GM18508 (cell line): ENCODE data around the gene FYB1.
"Not testable (repeated sequence)": the region's sequence is repeated elsewhere in the genome, so short reads cannot be mapped to it uniquely, and the experiment has no call there.

Source experiments
- ATAC-seq: cut with Tn5 transposase; IDR thresholded peaks from one replicate; pipeline ENCODE4 v1.9.1; 2021; ENCODE audit warnings: moderate number of reproducible peaks; ENCODE audit not compliant: insufficient read depth, unreplicated experiment

The FYB1 gene

DNA sequence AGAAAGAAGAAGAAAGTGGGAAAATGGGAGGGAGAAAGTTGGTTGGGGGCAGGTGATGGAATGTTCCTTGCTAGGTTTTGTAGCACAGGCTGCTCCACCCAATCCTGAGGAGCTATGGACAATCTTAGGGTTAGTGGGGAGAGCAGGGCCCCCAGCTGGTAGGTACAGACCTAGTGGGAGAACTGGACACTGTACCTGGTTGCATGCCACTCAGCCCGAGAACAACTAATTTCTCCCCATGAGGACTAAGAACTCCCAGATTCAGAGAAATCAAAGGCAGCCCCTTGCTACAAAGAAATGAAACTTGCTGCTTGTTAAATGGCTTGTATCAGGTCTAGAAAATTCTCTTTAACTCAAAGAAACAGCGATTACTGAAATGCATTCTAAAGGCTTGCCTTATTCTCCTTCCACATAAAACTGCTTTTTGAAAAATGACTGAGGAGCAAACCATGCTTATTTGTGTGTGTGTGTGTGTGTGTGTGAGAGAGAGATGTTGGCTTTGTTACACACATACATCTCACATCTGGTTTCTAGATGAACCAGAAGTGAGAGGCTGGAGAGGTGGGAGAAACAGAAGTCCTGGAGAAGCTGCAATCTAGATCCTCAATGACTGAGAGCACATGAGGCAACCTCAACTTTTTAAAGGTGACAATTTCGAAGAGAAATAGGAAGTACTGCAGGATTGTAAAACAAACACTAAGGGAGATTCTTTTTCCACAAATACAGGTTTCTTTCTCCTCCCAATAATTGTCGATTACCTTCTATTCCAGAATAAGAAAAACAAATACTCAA, 28.9 kb downstream of the FYB1 start:
- no peak for ATAC-seq

GRCh38 chr5:39189292-39189955, 29.9 kb downstream of the FYB1 start:
- ATAC-seq: no peak

GRCh38 chr5:39187831-39188731, 31.3 kb downstream of the FYB1 start:
- ATAC-seq: no peak

DNA sequence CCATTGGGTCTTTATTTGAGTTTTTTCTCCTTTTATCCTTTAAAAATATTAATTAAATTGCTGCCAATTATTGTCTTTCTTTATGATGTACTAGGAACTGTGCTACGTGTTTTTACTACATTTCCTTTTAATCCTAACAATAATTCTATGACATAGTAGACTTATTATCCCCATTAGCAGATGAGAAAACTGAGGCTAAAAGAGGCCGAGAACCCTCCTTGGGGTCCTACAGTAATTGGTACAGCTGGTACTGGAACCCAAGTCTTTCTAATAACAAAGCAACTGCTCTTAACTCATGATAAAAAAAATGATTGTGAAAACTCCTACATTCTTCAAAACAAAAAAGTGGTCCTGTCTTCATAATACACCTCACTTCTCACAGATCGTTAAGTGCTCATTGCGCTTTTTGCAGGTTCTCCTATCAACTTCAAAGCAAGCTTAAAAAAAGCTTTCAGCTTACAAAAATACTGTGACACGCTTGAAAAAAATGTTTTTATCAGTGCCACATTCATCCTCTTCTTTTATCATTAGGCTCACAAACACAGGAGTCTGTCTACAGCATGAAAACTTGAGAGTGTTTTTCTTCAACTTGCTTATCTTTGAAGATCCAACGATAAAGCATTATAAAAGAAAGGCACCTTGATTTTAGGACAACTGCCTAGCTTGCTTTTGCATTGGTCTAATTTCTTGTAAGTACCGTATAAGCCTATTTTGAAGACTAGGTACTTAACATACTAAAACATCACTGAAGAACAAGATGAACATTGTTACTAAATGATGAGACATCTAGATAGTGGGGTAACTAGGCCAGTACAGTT, 32.4 kb downstream of the FYB1 start:
- ATAC-seq: no peak

DNA sequence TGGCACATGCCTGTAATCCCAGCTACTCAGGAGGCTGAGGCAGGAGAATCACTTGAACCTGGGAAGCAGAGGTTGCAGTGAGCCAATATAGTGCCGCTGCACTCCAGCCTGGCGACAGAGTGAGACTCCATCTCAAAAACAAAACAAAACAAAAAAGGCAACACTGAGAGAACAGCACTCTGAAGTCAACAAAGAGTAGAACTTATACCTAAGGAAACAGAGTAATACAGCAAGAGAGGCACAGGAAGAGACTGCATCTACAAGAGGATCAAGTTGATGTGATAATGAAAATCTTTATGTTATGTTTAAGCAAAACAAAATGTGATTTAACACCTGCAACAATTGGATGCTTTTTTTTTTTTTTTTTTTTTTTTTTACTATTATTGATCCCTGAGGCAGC, 33.1 kb downstream of the FYB1 start:
- ATAC-seq: no peak

- ATAC-seq: no peak
Observed at GRCh38 chr5:39185761-39186160, 33.6 kb downstream of the FYB1 start.

- ATAC-seq: not testable (repeated sequence)
Observed at GRCh38 chr5:39179561-39179960, 39.8 kb downstream of the FYB1 start.

DNA sequence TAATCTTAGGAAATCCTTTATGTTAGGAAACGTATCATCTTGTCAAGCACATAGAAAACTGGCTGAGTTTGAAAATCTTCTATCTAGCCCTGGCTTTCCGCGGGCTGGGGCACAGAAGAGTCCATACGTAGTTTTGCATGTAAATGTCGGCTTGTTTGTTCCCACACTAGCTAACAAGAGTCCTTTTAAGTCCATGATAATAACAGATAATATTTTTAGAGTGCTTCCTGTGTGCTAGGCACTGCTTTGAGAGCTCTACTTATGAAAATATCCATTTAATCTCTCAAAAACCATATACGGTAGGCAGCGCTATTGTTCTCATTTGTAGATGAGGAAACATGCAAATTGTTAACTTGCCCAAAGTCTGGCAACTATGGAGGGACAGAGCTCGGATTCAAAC, 40.5 kb downstream of the FYB1 start:
- no peak for ATAC-seq

DNA sequence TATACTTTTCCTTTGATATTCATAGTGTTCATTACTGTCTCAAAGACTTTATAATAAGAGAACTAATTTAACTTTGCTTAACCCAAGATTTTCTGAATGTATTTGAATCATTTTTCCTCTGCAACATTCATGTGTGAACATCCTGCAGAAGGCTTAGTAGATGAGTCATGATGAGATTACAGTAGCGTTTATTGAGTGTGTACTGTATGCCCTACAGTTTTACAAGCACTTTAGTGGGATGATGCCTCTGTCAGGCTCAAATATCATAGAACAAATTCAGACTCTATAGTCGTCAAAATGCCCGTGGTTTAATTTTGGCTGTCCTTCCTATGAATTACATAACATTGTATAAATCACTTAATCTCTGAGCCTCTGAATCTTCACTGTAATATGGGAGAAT, 41.2 kb downstream of the FYB1 start:
- ATAC-seq: no peak

- ATAC-seq: peak; percentile 46
Observed at GRCh38 chr5:39177631-39177964, 41.8 kb downstream of the FYB1 start.

DNA sequence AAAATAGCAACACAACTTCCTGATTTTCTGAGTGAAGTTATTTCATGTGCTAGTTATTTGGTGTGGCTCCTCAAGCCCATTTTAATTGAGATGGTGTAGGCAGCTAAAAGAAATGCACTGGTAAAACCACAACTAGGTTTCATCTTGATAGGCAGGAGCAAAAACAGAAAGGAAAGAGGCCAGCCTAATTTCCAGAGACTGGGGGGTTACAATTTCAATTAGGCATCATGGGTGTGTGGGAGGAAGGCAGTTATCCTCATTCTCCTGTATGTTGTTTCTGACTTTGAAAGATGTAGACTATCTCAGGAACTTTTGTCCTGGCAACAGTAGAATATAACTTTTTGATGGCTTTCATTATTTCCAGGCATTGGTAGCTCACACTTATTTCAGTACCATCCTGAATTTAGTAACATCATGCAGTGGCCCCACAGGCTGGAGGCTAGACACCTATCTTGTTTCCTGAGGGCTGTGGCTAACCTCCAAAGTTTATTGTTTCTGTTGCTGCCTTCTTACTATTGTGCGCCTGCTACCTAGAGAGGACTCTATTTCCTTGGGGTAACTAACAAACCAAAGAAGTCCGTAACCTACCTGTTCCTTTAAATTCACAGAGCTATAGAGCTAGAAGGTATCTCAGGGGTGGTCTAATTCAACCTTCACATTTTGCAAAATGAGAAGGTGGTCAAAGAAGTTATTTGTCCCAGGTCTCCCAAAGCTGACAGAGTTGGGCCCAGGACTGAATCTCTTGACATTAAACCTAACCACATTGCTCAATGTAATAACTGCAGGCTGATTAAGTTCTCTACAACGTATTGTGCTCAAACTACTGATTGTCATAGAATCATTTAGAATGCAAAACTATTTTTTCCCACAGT, 42.4 kb downstream of the FYB1 start:
- no peak for ATAC-seq

DNA sequence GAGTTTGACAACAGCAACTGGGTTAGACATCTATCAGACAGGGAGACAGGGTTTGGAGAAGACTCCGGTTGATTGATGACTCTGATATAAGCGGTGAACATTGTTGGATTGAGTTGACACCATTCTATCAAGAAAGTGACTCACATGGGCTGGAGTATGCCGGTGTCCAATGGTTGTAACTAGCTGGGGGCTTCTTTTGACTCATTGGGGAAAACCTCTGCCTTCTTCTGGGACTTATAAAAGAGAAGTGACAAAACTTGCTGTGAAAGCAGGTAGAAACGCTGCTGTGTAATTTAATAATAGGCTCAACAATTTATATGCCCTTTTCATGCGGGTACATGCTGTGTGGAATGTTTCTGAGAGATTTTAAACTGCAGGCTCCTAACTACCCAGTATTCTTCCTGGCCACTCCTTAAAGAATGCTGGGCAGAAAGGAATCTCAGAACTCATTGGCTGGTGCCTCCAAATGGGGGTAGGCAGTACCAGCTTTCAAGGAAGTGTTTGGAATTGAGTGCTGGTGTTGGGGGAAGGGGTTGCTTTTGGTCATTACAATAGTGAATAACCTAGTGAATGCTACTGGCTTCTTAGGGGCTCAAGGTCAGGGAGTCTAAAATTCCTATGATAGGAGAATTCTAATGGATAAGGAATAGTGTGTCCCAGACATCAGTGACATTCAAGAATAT, 43.9 kb downstream of the FYB1 start:
- no peak for ATAC-seq

GRCh38 chr5:39173069-39173468, 46.3 kb downstream of the FYB1 start:
- ATAC-seq: no peak

DNA sequence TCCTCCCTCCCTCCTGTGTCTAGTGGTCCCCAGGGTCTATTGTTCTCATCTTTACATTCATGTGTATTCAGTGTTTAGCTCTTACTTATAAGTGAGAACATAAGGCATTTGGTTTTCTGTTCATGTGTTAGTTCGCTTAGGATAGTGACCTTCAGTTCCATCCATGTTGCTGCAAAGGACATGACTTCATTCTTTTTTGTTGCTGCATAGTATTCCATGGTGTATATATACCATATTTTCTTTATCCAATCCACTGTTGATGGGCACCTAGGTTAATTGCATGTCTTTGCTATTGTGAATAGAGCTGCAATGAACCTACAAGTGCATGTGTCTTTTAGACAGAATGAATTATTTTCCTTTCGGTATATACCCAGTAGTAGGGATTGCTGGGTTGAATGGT, 46.8 kb downstream of the FYB1 start:
- ATAC-seq: no peak

DNA sequence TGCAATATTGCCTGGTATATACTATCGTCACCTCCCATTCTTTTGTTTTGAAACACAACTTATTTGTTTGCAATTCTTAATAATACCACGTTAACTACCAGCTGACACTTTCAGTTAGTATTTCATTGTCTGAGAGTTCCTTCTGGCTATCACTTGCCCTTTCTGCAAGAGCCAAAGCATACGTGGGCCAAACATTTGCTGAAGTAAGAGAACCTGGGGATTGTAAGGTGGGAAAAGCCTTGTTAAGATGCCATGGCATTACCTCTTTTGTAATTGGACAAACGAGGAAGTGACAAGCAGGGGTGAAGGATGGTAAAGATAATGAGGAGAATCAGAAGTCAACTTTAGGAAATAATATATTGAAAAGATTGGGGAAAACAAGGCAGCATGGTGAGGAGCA, 47.7 kb downstream of the FYB1 start:
- ATAC-seq: no peak

GRCh38 chr5:39169081-39169480, 50.3 kb downstream of the FYB1 start:
- no peak for ATAC-seq

GRCh38 chr5:39167972-39168342, 51.4 kb downstream of the FYB1 start:
- no peak for ATAC-seq

DNA sequence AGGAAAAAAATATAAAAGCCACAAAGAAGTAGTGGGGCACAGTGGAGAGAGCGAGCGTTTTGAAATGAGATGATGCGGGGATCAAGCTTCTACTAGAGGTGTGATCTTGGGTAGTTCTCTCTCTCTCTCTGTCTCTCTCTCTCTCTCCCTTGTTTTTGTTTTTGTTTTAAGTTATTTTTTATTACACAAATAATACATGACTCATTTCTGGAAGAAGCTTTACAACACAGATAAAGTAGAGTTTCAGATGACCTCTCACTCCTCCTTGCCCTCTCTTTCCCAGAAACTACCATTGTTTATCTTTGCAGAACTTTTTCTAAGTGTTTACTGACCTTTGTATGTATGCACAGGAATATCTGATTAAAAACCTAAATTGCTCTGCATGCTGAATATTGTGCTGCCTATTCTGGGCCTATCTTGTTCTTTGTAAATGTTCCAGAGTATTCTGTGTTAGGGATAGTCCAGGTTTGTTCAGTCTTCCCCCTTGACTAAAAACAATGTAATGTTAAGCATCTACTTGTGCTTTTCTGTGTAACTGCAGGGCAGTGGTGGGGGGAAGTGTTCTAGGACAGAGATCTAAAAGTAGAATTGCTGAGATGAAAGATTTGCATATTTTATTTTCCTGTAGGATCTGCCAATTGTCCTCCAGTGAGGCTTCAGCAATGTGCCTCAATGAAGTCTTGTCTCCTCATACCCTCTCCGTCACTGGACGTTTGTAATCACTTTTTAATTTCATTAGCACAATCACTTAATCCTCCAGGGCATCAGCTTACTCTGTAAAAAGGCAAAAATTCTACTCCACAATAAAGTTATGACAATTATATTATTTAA, 52.0 kb downstream of the FYB1 start:
- no peak for ATAC-seq
